ENCODE data around the gene SOX6. TPM values are rescaled to one million over a fixed set of nuclear protein-coding genes. Genes with fewer than 3 reads are reported as not detected.

SOX6 gene
- total and polyA plus RNA-seq, 2 of the 13 experiments (the other 11 are each of a cell fraction or from before 2014, with no cell fraction given) = 2.6 to 11.2 TPM

DNA sequence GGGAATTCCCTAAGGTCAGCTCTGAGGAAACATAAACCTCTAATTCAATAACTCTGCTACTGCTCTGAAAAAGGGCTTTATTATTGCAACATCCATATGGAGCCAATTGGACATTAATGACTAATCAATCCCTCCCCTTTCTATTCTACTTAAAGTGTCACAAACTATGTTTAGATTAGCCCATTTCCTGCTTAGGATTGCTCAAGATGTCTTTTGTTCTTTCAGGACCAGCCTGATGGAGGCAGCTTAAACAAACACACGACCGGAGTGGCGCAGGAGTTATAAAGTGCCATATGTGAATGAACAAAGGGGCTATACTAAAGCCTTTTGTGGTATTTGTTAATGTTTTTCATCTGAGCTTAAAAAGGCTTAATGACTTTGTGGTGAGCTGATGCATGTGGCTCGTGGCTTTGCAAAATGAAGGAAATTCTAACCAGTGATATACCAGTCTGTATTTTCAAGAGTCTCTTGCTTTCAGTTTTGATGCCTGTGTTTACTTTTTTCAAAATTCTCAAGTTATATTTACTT, 354.4 kb downstream of the SOX6 start (continued):
- TF ChIP-seq KLF15 (CRISPR knock-in tag; IDR thresholded peaks at IDR 0.05; ENCODE audit: borderline replicate concordance) = no peak
- no peak for TF ChIP-seq SRSF4 (IDR thresholded peaks at IDR 0.05; ENCODE audit: low read depth, low read length, poor library complexity, severe bottlenecking)
- TF ChIP-seq, protein P1, sequence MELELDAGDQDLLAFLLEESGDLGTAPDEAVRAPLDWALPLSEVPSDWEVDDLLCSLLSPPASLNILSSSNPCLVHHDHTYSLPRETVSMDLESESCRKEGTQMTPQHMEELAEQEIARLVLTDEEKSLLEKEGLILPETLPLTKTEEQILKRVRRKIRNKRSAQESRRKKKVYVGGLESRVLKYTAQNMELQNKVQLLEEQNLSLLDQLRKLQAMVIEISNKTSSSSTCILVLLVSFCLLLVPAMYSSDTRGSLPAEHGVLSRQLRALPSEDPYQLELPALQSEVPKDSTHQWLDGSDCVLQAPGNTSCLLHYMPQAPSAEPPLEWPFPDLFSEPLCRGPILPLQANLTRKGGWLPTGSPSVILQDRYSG (CRISPR knock-in tag; IDR thresholded peaks at IDR 0.05) = no peak
- no peak for TF ChIP-seq MIER2 (CRISPR knock-in tag; IDR thresholded peaks at IDR 0.05)
- no peak for TF ChIP-seq NFYB (CRISPR knock-in tag; IDR thresholded peaks at IDR 0.05)
- no peak for TF ChIP-seq ZFX (CRISPR knock-in tag; IDR thresholded peaks at IDR 0.05; ENCODE audit: low read depth)
- TF ChIP-seq GTF3A (CRISPR knock-in tag; conservative IDR thresholded peaks at IDR 0.05) = no peak
- no peak for TF ChIP-seq PREB (CRISPR knock-in tag; IDR thresholded peaks at IDR 0.05)
- TF ChIP-seq GATAD2A (CRISPR knock-in tag; IDR thresholded peaks at IDR 0.05) = peak; percentile 80
- peak; percentile 91 for TF ChIP-seq TCF7 (IDR thresholded peaks at IDR 0.05; ENCODE audit: low read depth)
- no peak for TF ChIP-seq PTBP1 (IDR thresholded peaks at IDR 0.05; ENCODE audit: low read depth, low read length, poor library complexity, severe bottlenecking)
- TF ChIP-seq PAXIP1 (CRISPR knock-in tag; conservative IDR thresholded peaks at IDR 0.05) = peak; percentile 77
- TF ChIP-seq SOX5 (CRISPR knock-in tag; IDR thresholded peaks at IDR 0.05; ENCODE audit: borderline replicate concordance) = peak; percentile 100
- peak; percentile 17 for TF ChIP-seq XRCC5 (optimal IDR thresholded peaks at IDR 0.05; ENCODE audit: low read length)
- TF ChIP-seq DPF2 (CRISPR knock-in tag; IDR thresholded peaks at IDR 0.05; ENCODE audit: borderline replicate concordance, low read depth) = peak; percentile 51; the same call in 1 of the 2 replicates
- TF ChIP-seq ZSCAN29 (CRISPR knock-in tag; conservative IDR thresholded peaks at IDR 0.05) = no peak
- no peak for TF ChIP-seq CAMTA2 (CRISPR knock-in tag; IDR thresholded peaks at IDR 0.05; ENCODE audit: borderline replicate concordance)
- no peak for TF ChIP-seq ZNF563 (CRISPR knock-in tag; IDR thresholded peaks at IDR 0.05)
- TF ChIP-seq ZNF790 (CRISPR knock-in tag; IDR thresholded peaks at IDR 0.05; ENCODE audit: borderline replicate concordance) = no peak
- no peak for TF ChIP-seq FOXP1 (IDR thresholded peaks at IDR 0.05)
- TF ChIP-seq FOXP1 (CRISPR knock-in tag; IDR thresholded peaks at IDR 0.05) = peak; percentile 82; the same call in 1 of the 2 replicates
- no peak for TF ChIP-seq SCMH1 (CRISPR knock-in tag; IDR thresholded peaks at IDR 0.05; ENCODE audit: borderline replicate concordance)
- peak; percentile 84 for TF ChIP-seq ETV5 (CRISPR knock-in tag; IDR thresholded peaks at IDR 0.05; ENCODE audit: borderline replicate concordance)
- no peak for TF ChIP-seq ZNF660 (CRISPR knock-in tag; IDR thresholded peaks at IDR 0.05; ENCODE audit: borderline replicate concordance, low read depth)
- TF ChIP-seq ZNF724P (CRISPR knock-in tag; IDR thresholded peaks at IDR 0.05; ENCODE audit: borderline replicate concordance) = no peak
- TF ChIP-seq ZIK1 (CRISPR knock-in tag; IDR thresholded peaks at IDR 0.05; ENCODE audit: borderline replicate concordance, low read depth) = no peak
- TF ChIP-seq SKI (IDR thresholded peaks at IDR 0.05; ENCODE audit: partially characterized antibody) = no peak
- peak; percentile 23; the same call in 1 of the 2 replicates for TF ChIP-seq GABPB1 (CRISPR knock-in tag; IDR thresholded peaks at IDR 0.05)
